H1 (cell line): Measurements from ENCODE around the gene JOSD1. TPM values are rescaled to one million over a fixed set of nuclear protein-coding genes. Genes with fewer than 3 reads are reported as not detected.

ENCODE experiments used
- ATF2 ChIP-seq: IDR thresholded peaks from 2 replicates; pipeline ENCODE4 v1.6.1; 2012; ENCODE audit warnings: low read length, inconsistent platforms
- BCL11A ChIP-seq, 2 experiments: IDR thresholded peaks; one replicate each; pipeline ENCODE4 v1.6.1; 2011; ENCODE audit warnings: low read depth in 2 of 2, low read length in 2 of 2, mild to moderate bottlenecking in 2 of 2
- CHD1 ChIP-seq: IDR thresholded peaks from 2 replicates; pipeline ENCODE4 v1.6.1; 2012; ENCODE audit warnings: low read depth, low read length, improper control_type of control experiment
- EP300 ChIP-seq, 2 experiments: IDR thresholded peaks; 1 replicate in 1 of 2; 2 replicates in 1 of 2; pipeline ENCODE4 v1.6.1; 2011 to 2012; ENCODE audit warnings: low read depth in 2 of 2, low read length in 2 of 2, mild to moderate bottlenecking in 2 of 2, borderline replicate concordance in 1 of 2, inconsistent platforms in 1 of 2, moderate library complexity in 1 of 2
- FOSL1 ChIP-seq: IDR thresholded peaks from 2 replicates; pipeline ENCODE4 v1.6.1; 2011; ENCODE audit warnings: mild to moderate bottlenecking, low read depth, low read length, moderate library complexity; ENCODE audit not compliant: insufficient read depth
- KDM4A ChIP-seq: IDR thresholded peaks from one replicate; pipeline ENCODE4 v1.7.1; 2012; ENCODE audit warnings: low read depth, mild to moderate bottlenecking, moderate library complexity, low read length, inconsistent platforms; ENCODE audit not compliant: severe bottlenecking
- MAX ChIP-seq: IDR thresholded peaks from 2 replicates; pipeline ENCODE4 v1.6.1; 2012; ENCODE audit warnings: inconsistent platforms
- NRF1 ChIP-seq: IDR thresholded peaks from 2 replicates; pipeline ENCODE4 v1.6.1; 2011; ENCODE audit warnings: mild to moderate bottlenecking, low read depth, low read length, improper control_type of control experiment
- PHF8 ChIP-seq: fragments of 200-600 bp; sonication (generic); conservative IDR thresholded peaks from 2 replicates; pipeline ENCODE4 v1.7.1; 2012; ENCODE audit warnings: low read depth, mild to moderate bottlenecking, inconsistent platforms, low read length, moderate library complexity
- POLR2A ChIP-seq, 2 experiments: IDR thresholded peaks; 1 replicate in 1 of 2; 2 replicates in 1 of 2; pipeline ENCODE4 v1.6.1; 2011; ENCODE audit warnings: low read depth in 2 of 2, low read length in 2 of 2, mild to moderate bottlenecking in 2 of 2; ENCODE audit errors: control extremely low read depth in 1 of 2
- POLR2AphosphoS5 ChIP-seq: IDR thresholded peaks from 2 replicates; pipeline ENCODE4 v1.6.1; 2011; ENCODE audit warnings: low read depth, low read length
- POU5F1 ChIP-seq: IDR thresholded peaks from 2 replicates; pipeline ENCODE4 v1.6.1; 2011; ENCODE audit warnings: low read depth, mild to moderate bottlenecking, low read length, moderate library complexity
- RBBP5 ChIP-seq: IDR thresholded peaks from 2 replicates; pipeline ENCODE4 v1.7.1; 2012; ENCODE audit warnings: low read depth, mild to moderate bottlenecking, inconsistent platforms, low read length, moderate library complexity, borderline replicate concordance
- RNF2 ChIP-seq: fragments of 200-900, 300-1000 bp; sonication (generic); IDR thresholded peaks from 2 replicates; pipeline ENCODE4 v1.7.1; 2016; ENCODE audit warnings: borderline replicate concordance, low read depth, mild to moderate bottlenecking, antibody characterized with exemption, low read length; ENCODE audit not compliant: poor library complexity, severe bottlenecking; ENCODE audit errors: missing control alignments
- SP4 ChIP-seq: IDR thresholded peaks from 2 replicates; pipeline ENCODE4 v1.6.1; 2012; ENCODE audit warnings: low read length, inconsistent platforms
- SUZ12 ChIP-seq: fragments of 200-600 bp; sonication (generic); IDR thresholded peaks from 2 replicates; pipeline ENCODE4 v1.6.1; 2012; ENCODE audit warnings: mild to moderate bottlenecking, inconsistent platforms, low read length, moderate library complexity, mixed read lengths
- YY1 ChIP-seq: IDR thresholded peaks from 2 replicates; pipeline ENCODE4 v1.6.1; 2011; ENCODE audit warnings: low read depth, mild to moderate bottlenecking, low read length
- polyA plus RNA-seq, 7 experiments: library from polyadenylated mRNA; depleted of rRNA in 3 of 7; stranded (reverse) in 5 of 7; unstranded in 2 of 7; fragments of >200 nt in 5 of 7; fragments of 200-250 nt in 2 of 7; gene quantifications; 1 replicate in 5 of 7; 2 replicates in 1 of 7; 4 replicates in 1 of 7; pipeline versions ENCODE4 v1.2.1 to v1.2.3, GENCODE V29; 2011 to 2013; ENCODE audit warnings: missing spikeins in 2 of 7, mixed read lengths in 2 of 7
- total RNA-seq: library from RNA; stranded (reverse); fragmentation: NEBNext Ultra II Directional; extraction: Animal tissue kit (Norgen Biotek cat#: 25700); gene quantifications from 2 replicates; pipeline ENCODE4 v1.2.1, GENCODE V29; 2021

JOSD1 gene
- total and polyA plus RNA-seq, 2 of the 8 experiments (the other 6 are each of a cell fraction or from before 2014, with no cell fraction given), result 18.4 to 20.2 TPM

GRCh38 chr22:38656256-38657044 is 44.3 kb downstream of the JOSD1 start, which contains the start of the genes CBY1 and FAM227A (continued):
- TF ChIP-seq POU5F1, result peak; percentile 95
- TF ChIP-seq EP300 (IDR thresholded peaks at IDR 0.05; ENCODE audit: borderline replicate concordance in 1 of 2, low read depth in 2 of 2, low read length in 2 of 2), result peak; percentile 20 to 99
- TF ChIP-seq POLR2A (IDR thresholded peaks at IDR 0.05; ENCODE audit: control extremely low read depth in 1 of 2, low read depth in 2 of 2, low read length in 2 of 2), result peak in 1 of 2 experiments; percentile 44; a peak in 1 of 3 replicates
- TF ChIP-seq FOSL1, result no peak
- TF ChIP-seq KDM4A, result peak; percentile 40
- TF ChIP-seq SUZ12, result no peak
- peak; percentile 29; the same call in 1 of the 2 replicates for TF ChIP-seq ATF2
- TF ChIP-seq RNF2, result no peak
- TF ChIP-seq PHF8, result peak; percentile 37
- TF ChIP-seq POLR2AphosphoS5, result peak; percentile 19
- TF ChIP-seq RBBP5, result 0 out of 2 replicates have a peak, but pooled peaks have one; percentile 13
- TF ChIP-seq BCL11A (IDR thresholded peaks at IDR 0.05; ENCODE audit: low read depth in 2 of 2, low read length in 2 of 2), result no peak
- no peak for TF ChIP-seq YY1
- TF ChIP-seq MAX, result peak; percentile 37
- TF ChIP-seq NRF1, result peak; percentile 89
- TF ChIP-seq SP4, result peak; percentile 86; the same call in 1 of the 2 replicates
- peak; percentile 98 for TF ChIP-seq CHD1
